GM19193 (cell line): ENCODE measurements around the gene RGS11.

Source experiments
- POLR2A ChIP-seq: IDR thresholded peaks from 4 replicates; pipeline ENCODE4 v1.6.1; 2011; ENCODE audit not compliant: insufficient read depth, insufficient read length; ENCODE audit errors: extremely low read depth

Gene RGS11

DNA sequence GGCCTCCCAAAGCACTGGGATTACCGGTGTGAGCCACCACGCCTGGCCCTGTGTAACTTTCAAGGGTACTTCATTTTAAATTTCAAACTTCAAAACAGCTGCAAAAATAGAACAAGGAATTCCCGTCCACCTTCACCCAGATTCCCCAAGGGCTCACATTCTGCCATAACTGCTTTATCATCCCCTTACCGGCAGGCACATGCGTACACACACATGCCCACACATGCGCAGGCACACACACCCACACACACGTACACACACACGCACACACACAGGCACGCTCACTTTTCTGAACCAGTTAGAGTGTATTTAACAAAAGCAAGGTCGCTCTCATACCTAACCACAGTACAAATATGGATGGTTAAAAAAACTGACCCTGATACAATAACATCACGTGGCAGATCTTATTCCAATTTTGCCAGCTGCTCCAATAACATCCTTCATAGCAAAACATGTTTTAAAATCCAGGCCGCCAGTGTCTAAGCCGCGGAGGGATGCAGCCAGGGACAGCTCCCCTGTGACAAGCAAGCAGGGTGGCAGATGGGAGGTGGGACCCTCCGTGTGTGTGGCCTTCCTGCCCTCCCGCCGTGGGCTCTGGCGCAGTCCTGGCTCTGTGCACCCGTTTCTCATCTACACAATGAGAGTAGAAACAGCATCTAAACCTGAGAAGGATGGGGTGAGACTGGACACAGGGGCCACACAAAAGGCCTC lies 30.3 kb upstream of the RGS11 start:
- TF ChIP-seq POLR2A, result no peak

DNA sequence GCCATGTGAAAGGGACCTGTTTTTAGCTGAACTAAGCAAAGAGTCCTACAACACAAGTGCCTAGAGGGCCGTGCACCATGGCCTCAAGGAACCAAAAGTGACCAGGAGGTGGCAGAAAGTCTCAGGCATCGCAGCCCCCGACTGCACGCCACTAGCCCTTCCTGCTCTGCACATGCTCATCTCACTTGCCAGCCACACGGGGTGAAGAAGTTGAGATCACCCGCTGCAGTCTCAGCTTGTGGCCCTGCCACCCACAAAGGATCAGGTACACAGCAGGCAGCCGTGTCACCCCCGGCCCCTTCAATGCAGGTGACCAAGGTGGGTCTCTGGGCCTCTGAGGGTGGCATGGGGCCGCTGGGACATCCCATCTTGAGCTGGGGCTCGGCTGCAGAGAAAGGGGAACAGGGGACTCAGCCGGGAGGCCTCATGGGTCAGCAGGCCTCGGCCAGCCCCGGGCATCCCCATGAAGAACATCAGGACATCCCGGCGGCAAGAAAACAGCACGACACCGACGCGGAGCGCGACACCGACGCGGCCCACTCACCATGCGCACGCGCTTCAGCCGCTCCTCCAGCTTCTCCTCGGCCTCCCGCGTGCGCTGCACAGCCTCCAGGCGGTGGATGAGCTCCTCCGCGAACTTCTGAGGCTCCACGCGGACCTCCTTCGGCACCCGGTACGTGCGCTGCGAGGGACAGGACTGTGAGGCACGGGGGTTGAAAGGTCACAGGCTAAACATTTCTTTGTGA lies 28.2 kb upstream of the RGS11 start:
- no peak for TF ChIP-seq POLR2A

- no peak for TF ChIP-seq POLR2A
Observed at GRCh38 chr16:301950-302349, 26.2 kb upstream of the RGS11 start.

DNA sequence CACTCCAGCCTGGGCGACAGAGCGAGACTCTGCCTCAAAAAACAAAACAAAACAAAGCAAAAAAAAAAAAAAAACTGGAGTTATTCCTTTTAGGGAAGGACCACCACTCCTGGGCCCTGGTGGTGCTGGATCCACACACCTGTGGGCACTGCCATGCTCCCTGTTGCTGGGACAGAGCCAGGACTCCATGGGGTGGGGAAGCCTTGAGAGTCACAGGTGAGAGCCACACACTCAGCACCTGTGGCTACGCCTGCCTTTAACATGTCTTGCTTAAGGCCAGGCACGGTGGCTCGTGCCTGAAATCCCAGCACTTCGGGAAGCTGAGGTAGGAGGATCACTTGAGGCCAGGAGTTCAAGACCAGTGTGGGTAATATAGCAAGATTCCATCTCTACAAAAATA lies 25.5 kb upstream of the RGS11 start:
- no peak for TF ChIP-seq POLR2A

GRCh38 chr16:297832-298231 lies 22.1 kb upstream of the RGS11 start:
- no peak for TF ChIP-seq POLR2A

DNA sequence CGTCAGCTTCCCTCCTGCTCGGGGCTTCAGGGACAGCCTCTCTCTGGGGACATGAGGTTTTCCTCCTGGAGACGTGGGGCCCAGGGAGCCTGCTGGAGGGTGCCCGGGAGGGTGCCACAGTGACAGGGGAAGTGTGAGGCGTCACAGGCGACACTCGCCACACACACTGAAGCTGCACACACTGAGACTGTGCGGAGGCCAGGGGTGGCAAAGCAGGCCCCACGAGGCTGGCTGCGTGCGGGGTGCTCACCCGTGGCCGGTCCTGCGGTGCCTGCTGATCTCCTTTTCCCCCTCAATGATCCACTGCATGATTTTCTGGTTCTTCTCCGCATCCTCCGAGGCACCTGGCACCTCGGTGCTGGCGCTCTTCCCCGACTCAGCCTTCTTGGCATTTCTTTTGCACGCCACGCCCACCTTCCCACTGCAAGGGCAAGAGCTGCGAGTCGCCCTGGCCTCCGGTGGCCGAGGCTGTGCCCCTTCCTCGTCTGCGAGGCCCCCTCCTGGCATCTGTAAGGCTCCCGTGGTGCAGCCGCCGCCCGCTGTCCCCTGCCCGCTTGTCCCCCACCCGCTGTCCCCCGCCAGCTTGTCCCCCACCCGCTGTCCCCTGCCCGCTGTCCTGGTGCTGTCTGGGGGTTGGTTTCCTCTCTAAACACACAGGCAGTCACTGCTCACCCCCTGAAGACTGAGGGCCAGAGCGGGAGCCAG lies 21.2 kb upstream of the RGS11 start:
- no peak for TF ChIP-seq POLR2A

- no peak for TF ChIP-seq POLR2A
Observed at GRCh38 chr16:296276-296675, 20.5 kb upstream of the RGS11 start.

GRCh38 chr16:293043-293775 lies 17.5 kb upstream of the RGS11 start:
- no peak for TF ChIP-seq POLR2A

GRCh38 chr16:291539-291938 lies 15.8 kb upstream of the RGS11 start:
- no peak for TF ChIP-seq POLR2A

- no peak for TF ChIP-seq POLR2A
Observed at GRCh38 chr16:290681-291405, 15.1 kb upstream of the RGS11 start.

DNA sequence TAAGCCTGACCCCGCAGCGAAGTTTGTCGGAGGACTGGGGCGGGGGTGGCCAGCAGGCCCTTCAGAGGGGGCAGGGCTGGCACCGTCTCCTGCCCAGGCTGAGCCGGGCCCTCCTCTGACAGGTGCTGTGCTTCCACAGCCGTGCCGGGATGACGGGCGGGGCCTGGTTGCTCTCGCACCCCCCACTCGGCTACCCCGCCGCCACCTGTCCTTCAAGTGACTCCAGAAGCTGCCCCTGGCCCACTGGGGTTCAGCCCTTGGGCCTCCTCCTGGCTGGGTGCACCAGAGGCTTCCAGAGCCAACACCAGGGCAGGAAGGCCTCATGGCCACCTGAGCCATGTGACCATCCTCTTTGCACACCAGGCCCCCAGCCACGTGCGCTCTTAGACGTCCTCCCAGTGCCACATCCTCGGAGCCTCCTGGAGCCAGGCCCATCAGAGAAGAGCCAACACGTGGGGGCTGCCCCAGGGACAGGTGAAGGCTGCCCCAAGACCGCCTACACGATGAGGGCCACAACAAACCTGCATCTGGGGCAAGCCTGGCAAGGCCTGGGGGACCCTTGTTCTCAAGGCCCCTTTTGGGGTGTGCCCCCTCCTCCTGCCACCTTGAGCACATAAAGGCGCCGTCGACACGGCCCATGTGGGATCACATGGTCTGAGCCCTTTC lies 14.4 kb upstream of the RGS11 start:
- TF ChIP-seq POLR2A, result no peak

DNA sequence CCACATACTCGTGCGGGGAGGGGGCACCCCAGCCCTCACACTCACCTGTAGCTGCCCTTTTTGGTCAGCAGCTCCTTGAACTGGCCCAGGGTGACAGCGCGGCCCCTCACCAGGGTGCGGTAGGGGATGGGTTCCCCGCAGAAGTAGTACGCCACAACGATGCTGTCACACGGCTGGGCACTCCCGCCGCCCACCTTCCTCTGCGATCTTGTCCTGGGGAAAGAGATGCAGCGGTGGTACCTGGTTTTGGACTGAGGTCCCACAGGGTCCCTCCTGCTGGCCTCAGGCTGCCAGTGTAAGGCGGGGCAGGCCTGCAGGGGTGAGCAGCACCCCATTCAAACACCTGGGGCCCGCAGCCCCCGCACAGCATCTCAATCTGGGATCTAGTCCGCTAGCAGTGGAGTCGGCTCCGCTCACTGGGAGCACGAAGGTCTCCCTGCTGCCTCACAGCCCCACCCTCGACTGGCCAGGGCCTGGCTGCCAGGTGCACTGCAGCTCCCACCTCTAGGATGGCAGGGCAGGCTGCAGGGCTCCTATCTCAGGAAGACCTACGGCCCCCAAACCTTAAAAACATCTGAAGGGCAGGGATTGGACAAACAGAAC lies 13.8 kb upstream of the RGS11 start:
- no peak for TF ChIP-seq POLR2A
